Activated CD4-positive, alpha-beta T cell treated with anti-CD3 and anti-CD28 coated beads, Interleukin-2, Interleukin-6, amounts not matched to agents 100 ng/mL and 50 ng/mL, durations not matched to agents 16 hours and 8 hours (primary cell): ENCODE data around the gene ERI3.

Source experiments
- DNase-seq: peaks from one replicate; pipeline ENCODE4 v3.0.0-alpha.2; 2020

The ERI3 gene

DNA sequence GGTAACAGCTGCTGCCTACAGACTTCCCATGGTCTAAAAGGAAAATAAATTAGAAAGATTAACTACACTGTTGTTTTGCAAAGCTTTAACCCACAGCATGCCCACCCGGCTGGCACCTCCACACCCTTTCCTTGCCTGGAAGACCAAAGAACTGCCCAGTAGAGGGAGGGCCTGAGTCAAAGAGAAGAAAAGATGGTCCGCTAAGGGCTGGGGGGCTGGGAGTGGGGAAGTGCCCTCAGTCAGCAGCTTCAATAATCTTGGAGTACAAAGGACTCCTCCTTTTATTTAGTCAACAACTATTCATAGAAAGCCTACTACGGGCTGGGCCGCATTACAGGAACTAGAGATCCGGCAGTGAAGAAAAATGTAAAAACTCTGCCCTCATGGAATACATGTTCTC, 40.6 kb downstream of the ERI3 start:
- DNase-seq, result no peak

DNA sequence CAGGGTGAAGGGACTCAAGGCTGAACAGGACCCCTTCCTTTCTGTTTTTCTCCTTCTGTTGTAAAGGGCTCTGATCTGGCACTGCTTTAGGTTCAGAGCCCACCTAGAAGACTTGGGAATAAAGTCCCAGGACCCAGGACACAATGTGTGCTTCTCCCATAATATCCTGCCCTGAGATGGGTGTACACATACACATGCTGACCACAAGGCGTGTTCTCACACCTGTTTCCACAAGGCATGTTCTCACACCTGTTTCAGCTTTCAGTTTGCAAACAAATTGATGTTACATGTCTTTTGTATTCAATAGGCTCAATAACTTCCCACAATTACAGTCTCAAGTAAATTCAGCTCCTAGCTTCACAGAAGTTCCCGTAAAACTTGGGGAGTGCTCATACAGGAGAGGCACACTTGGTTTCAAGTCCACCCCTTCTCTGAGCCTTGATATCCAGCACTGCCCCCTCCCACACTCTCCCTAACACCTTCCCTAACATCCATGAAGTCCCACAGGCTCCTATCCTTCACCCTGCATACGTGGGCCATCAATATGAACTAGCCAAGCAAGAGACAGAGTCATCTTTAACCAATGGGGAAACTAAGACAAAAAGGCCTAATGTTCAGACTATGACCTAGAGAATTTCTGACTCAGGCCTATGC, 41.7 kb downstream of the ERI3 start:
- no peak for DNase-seq

DNA sequence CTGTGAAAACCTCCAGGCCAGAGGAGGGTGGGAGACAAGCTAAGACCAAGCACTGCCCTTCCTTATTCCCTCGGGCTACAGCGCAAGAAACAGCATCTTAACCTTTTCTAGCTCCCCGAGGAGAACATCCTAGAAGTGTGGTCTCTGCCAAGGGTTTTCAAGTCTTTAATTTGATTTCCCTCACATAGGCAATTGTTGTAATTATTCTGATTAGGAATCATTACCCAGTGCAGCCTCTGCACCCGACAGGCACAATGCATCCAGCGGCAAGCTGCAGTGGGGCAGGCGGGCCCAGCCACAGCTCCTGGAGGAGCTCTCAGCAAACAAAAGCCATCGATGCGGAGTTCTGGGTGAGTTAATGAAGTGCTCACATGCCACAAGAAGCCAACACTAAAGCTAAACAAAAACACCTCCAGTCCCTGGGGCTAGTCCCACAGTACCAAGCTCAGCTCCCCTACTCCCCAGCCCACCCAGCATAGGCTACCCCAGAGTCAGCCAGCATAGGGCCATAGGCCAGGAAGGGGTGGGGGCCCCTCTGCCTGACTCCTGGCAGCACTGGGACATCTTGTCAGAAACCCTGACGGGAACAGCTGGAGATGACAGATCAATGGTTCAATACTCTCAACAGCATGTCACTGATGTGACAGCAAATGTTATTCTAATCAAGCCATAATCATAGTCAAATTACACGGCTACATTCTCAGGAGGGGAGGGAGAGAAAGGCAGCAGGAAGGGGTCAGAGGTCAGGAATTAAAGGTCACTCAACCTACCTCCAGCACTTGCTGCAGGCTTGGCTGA, 42.5 kb downstream of the ERI3 start:
- no peak for DNase-seq

DNA sequence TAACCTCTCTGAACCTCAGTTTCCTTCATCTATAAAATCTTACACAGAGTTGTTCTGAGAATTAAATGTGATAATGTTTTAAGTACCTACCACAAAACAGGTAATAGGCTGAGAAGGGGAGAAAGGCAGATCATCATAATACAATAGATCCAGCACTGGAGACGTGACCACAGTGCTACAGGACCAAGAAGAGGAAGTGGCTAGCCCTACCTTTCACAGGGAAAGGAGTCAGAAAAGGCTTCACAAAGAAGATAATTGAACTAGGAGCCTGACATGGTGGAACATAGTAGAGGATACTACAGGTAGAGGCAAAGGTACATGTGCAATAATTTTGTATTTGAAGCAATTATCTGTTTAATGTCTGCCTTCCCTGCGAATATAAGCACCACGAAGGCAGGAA, 45.1 kb downstream of the ERI3 start:
- DNase-seq, result no peak

DNA sequence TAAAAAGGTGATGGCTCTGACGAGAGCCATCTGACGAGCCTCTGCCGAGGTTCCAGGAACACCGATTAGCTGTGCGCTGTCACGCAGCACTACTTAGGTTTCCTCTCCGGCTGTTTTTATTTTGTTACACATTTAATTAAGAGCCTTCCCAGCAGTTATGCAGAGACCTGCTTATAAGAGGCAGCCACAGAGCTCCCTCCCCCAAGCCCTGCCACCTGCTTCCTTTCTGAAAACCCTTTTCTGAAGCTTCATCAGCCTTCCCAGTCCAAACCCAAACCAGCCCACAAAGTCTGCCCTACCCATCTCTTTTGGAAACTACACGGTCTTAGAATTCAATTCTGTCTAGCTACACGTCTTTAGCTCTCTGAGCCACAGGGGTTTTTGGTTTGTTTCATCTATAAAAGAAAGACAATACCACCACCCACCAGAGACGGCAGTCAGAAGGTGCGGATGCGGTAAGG, 49.1 kb downstream of the ERI3 start:
- DNase-seq, result peak; percentile 9

DNA sequence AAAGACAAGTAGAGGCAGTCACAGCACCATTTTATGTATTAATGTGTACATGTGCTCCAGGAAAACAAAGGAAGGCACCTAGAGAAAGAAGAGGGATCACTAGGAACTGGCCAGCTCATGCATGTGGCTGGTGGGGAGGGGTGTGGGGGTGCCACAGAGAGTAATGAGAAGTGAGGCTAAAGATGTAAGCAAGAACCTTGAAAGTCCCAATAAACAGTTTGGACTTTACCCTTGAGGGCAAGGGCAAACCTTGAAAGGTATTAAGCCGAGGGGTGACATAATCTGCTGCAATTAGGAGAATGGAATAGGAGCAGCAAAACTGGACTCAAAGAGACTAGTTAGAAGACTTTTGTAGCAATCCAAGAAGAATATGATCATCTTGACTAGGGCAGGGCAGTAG, 51.5 kb downstream of the ERI3 start:
- no peak for DNase-seq

DNA sequence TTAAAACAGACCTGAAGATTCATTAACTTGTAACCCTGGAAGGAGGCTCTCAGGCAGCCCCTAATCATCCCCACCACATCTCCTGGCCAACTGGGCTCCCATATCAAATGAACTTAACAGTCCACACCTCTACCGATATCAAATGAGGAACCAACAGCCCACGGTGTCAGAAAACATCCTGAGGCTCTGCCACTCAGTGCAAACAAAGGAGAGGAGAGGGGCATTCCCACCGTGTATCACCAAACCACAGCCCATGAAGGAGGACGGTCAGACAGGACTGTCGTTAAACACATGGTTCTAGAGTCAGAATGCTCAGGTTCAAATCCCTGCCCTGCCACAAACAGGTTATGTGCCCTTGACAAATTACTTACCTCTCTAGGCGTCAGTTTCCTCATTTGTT, 52.5 kb downstream of the ERI3 start:
- no peak for DNase-seq

DNA sequence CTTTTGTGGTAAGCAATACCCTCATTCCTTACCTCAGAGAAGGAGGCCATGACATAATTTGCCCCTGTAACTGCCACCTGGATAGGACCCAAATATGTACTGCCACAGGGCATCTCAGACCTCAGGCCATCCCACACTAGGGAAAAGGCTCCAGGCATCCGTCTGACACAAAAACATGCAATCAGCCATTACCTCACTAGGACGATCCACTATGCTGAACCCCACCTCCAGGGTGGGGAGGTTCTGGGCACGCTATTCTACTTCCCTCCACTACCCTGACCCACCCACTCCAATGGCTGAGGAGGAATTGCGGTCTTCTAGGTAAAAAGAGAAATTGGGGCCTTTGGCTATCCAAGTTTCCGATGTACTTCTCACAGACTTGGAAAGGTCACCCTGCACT, 53.6 kb downstream of the ERI3 start:
- no peak for DNase-seq

DNA sequence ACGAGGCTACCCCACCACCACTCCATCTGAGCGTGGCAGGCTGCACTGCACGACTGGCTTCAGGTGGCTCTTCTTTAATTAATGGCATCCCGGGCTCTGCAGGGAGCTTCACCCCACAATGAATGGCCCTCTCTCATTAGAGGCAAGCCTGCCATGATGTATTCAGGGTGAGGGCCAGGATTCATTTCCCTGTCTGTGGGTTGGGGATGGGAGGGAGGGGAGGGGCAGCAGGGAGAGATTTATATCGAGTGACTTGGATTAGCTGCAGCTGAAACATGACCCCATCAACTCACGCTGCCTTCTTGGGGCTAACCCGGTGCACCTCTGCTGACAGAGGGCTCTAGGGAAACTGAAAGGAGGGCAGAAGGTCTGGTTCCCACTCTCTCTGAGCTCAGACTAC, 54.2 kb downstream of the ERI3 start:
- DNase-seq, result no peak

DNA sequence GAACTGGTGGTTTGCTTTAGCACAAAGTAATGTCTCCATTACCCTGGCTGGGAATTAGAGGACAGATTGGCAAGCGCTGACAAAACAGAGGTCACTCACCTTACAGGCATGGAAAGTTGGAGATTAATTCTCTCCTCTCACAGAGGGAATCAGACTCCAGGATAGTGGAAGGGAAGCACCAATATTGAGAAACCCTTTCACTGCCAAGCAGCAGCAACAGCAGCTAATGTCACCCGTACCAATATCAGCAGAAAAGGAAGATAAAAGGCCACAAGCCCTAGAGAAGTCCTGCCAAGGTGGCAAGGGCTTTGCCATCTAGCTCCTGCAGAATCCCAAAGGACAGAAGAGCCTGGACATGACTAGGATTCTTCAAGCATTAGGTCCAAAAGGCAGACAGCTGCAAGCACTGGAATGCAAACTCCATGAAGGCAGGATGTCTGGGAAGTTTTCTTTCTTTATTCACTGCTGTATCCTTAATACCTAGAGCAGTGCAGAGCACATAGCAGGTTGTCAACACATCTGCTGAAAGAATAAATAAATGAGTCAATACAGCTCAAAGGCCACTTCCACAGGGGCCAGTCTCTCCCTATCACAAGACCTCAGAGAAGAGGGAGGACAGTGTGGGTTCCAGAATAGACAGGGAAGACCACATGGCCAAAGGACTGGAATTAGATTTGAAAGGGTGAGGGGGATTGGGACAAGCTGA, 57.2 kb downstream of the ERI3 start:
- no peak for DNase-seq

DNA sequence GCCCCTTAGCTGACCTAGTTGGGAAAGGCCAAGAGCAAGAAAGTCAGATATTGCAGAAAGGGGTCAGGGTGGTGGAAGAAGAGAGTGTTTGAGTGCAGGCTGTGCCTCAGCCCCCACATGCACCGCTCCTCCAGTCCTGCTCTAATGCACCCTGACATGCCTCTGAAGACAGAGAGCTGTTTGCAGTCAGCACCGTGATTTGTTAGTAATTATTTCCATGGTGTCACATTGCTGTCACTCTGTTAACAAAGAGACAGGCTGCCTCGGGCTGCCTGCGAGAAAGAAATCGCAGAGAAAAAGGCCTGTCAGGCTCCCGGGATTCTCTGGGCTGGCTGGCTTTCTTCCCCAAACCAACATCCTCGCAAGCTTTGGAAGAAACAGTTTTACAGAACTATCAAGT, 58.3 kb downstream of the ERI3 start:
- DNase-seq, result no peak

DNA sequence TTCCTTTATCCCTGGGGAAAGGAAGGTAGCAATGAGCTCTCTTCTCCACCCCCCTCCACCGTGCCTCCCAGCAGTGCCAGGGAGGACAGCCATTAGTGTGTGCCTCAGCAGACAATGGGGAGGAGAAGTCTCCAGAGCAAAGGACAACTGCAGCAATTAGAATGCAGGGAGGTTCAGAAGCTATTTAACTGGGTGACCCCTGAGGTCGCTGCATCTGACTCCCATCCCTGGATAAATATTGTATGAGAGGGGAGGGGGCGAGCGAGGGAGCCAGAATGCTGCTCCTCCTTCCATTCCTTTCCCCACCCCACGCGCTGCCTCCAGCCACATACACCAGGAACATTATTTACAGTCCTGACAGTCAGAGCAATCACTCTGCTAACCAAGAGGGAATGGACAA, 59.0 kb downstream of the ERI3 start:
- no peak for DNase-seq

DNA sequence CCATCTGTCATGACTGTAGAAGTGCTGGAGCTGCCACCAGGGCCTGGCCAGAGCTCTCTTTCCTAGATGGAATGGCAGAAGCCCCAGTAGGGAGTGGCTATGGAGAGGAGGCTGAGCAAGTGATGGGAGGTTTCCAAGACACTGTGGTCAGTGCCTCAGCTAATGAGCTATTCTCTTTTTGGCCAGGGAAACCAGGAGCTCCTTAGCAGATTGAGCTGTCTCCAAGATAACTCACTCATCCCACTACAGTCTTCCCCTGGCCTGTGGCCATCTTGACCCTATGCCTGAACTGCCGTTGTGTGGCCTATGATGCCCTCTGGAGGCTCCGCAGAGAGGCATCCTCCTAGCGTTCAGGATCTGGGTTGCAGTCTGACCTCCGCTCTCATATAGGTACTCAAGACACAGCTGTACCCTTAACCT, 60.5 kb downstream of the ERI3 start:
- DNase-seq, result no peak

DNA sequence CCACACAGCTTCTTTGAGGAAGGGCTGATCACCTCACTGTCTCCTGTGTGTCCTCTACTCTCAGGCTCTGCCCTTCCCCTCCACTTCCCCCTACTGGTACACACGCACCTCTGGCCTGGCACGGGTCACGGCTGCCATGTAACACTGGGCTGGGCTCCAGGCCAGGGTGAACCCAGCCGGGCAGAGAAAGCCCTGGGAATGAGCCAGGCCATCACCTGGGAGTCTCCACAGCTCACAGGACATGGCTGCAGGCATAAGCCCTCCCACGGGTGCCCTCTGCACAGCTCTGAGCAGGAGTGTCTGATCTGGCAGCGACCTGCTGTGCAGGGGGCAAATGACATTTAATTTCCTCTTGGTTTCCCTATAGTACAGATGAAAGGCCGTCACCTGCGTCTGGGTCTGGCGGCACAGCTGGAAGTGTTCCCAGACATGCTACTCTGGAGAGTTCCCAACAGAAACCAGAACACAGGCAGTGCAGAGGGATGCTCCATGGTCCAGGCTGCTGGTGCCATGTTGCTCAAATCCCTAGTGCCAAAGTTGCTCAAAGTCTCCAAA, 61.2 kb downstream of the ERI3 start:
- DNase-seq, result no peak

DNA sequence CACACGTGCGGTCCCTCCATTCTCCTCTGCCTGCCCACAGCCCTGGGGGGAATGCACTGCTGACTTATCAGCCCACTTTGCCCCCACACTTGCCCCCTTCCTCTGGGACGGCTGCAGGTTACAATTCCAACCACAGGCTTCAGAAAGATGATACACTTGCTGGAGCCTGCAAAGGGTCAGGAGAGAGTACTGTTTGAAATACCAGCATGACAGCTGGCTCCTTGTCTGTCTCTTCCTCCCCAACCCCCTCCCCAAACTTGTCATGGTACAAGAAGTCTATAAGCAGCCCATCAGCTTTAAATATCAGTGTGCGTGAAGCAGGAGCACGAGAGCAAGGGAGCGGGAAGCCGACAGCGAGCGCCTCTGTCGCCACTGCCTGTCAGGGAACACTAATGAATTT, 62.4 kb downstream of the ERI3 start:
- DNase-seq, result no peak

DNA sequence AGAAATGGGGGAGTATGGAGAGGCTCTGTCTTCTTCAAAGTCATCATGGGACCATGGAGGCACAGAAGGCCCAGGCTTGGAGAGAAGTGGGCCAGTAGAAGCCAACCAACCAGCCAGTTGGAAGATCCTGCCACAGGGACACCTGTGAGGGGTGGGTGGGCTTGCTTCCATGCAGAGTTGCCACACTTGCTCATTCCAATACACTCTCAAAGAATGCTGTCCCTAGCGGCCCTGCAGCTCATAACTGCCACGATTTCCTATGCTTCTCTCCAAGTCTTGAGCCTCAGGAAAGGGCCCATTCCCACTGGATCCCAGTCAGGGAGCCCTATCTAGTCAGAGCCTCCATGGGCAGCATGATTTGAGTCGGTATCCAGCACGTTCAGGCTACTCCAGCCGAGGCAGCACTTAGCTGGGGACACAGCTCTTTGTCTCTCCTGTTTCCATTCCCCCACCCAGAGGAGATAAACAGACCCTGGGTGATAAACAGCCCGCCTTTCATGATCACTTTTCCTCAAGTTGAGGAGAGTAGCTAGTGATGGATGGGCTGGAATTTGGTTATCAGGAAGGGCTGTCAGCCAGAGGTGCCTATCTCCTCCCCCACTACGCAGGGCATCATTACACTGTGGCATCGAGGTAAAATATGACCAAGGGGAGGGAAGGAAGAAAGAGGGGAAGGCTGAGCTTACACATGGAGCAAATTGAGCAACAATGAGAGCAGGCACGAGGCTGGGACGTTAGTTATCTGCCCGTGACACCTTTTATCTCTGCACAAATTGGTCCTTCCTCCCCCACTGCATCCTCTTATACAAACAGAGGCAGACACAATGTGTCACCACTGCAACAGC, 64.6 kb downstream of the ERI3 start:
- no peak for DNase-seq

DNA sequence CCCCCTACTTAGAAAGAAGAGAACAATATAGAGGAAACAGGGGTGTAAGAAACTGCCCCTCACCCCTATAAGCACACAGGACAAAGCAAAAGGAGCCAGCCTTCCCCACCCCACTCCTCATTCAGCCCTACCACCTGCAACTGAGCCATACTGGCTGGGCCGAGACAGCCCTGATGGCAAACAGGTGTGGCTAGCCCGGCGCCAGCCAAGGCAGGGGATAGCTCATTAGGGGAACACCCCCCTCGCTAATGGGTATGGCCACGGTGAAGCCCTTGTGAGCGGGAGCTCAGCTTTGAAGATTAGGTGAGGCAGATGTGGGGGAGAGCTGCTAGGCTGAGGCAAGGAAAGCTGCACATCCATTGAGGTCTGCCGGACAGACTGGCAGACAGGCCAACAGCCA, 65.5 kb downstream of the ERI3 start:
- no peak for DNase-seq

DNA sequence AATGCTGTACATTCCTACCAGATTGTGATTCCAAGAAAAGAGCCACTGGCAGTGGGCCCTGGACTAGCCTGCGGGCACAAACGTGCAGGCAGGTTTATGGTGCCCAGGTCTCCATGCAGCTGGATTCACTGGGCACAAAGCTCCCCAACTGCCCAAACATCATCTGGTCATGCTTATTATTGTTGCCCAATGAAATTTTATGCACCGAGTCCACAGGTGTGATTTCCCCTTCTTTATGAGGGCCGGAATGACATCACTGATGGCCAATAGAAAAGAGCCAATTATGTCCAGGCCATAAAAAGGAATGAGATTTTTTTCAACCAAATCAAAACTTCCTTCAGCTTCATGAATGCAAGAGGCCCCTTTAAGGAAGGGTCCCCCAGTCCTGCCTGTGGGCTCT, 66.2 kb downstream of the ERI3 start:
- DNase-seq, result no peak

DNA sequence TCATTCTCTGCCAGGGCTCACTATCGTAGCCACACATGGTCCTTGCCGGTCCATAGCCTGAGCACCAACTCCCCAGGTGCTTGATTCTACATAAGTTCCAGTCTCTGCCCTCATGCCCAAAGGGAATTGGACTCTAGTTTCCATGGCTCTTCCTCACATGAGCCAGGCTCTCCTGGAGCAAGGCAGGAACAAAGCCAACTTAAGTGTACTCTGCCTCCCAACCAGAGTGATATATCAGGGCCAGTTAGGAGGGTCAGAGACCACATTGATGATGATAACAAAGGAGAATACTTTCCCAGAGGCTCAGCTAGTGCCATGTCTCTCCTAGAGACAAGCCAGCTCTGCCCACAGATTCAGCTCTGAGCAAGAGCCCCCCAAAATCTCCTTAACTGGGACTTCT, 70.9 kb downstream of the ERI3 start:
- DNase-seq, result no peak

DNA sequence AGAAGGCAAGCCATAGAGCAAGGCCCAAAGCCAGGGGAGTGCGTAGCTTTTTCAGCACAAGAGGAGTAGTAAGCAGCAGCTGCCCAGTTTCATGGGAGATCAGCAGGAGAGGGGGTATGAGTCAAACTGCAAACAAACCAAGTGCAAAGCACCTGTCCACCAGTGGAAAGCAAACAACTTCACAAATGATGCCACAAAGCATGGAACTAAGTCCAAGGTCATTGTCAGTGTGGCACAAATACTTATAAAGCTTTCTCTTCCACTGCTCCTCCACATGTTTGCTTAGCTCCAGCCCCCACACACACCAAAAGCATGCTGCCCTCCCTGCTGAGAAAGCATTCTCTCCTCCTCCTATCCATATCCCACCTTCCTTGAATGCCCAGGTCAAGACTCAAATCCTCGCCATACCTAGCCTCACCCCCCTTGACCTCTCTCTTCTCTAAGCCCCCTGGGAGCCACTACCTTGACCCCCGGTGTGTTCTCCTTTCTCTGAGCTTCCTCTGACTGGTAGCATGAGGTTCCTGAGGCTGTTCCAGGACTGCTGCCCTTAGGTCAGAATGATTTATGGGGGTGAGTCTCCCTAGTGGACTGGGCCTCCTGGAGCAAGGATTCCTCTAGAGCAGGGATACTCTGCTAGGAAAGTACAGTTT, 71.4 kb downstream of the ERI3 start:
- no peak for DNase-seq

DNA sequence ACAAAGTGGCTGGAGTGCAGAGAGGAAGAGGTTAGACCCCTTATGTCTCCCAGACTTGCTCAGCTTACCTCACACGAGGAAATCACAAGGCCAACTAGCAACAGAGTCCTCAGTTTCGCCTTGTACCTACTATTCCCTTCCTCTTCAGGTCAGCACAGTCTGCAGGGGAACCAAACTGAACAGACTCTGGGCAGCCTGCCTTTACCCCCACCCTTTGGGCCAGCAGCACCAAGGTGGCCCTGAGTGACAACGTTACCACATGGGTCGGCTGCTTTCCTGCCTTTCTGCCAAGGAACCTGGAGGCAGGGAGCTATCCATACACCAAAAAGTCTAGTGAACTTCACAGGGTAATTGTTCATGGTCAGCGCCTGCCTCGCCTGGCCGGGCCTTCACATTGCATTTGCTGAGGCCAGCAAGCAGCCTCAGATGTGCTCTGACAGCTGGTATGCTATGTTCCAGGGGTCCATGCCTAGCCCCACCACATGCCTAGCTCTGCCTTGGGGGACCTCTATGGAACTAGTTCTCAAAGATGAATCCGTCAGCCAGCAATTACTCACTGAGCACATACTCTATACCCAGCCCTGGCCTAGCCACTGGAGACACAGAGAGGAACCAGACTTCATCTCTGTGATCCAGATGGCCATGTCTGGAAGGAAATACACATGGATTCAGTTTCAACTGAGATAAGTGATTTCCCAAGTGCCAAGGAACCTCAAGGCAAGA, 72.2 kb downstream of the ERI3 start:
- DNase-seq, result no peak
